NOMO-1 (cell line): ENCODE measurements around the gene ELMO1.

Experiments used
- DNase-seq, 2 experiments: peaks; one replicate each; lab custom pipeline; 2025; ENCODE audit not compliant: unreplicated experiment in 2 of 2; lab: John Stamatoyannopoulos, UW

ELMO1 gene

DNA sequence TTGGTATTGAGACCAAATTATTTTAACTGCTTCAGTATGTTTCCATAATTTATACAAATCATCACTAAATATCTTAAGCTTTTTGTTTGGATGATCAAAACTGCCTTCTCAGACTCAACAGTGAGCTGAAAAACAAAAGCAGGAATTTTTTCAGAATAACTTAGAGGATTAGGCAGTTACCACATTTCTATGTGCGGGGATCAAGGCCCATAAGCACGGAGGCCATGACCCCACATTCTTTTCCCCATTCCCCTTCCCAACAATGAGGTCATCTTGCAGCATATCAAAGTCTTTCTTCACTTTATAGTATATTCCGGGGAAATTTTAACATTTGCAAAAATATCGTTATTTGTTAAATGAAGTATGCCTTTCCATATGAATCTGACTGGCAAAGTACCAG is 125.8 kb downstream of the ELMO1 start:
- no peak for DNase-seq

DNA sequence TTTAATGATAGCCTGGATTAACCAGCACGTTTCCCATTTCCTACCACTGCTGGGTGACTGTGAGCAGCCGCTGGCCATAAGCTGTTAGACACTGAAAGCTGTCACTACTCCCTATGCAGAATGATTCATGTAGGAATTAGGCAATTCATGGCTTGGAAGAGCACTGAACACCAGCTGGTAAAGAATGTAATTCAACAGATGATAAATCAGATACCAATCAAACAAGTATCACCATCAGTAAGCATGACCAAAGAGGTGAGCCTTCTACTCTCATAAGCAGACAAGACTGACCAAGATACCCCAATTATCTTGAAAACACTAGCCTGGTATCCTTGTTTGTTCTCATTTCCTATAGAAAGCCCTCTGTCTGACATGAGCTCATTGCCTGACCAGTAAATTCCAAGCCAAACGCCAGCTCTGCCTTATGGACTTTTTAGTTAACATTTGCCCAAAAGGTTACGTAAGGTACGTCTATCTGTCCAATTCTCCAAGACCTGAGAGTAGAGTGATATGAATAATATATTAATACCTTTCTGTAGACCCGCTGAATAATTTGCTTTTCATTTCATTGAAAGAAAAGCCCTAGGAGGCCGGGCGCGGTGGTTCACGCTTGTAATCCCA is 127.7 kb downstream of the ELMO1 start:
- DNase-seq, result peak in 1 of 2 experiments; percentile 40

DNA sequence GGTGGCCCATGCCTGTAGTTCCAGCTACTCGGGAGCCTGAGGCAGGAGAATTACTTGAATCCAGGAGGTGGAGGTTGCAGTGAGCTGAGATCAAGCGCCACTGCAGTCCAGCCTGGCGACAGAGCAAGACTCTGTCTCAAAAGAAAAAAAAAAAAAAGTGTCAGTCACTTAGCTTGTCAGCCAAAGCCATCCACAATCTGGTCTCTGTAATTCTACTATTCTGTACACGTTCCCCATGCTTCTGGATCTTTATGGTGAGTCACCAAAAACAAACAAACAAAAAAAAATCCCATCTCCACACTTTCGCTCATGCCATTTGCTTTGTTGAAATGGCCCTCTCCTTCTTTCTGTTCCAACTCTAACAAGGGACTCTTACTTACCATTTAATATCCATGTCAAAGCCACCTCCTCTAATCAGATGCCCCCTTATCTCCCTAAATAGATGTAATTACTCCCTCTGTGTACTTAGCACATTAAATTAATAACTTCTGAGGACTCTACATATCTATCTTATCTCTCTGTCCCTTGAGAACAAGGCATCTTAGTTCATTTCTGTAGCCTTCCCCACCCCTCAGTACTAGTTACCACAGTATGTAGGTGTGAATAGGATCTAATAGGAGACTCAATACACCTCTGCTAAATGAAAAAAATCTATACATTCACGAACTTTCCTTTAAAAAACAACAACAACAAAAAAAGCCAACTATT is 128.4 kb downstream of the ELMO1 start:
- no peak for DNase-seq

DNA sequence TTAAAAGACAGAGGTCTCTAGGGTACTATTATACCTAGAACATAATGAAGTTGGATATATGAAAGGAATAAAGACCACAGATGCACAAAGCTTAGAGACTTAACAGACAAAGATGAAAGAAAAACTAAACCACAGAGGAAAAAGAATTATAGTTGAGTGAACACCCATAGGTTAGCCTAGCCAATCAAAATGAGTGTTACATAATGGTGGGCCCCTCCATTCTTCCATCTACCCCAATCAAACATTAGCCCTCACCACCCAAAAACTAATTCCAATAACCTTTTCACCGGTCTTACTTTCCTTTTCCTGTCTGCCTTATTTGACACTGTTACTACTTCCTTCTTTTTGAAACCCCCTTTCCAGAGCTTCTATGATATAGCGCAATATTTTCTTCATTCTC is 130.1 kb downstream of the ELMO1 start:
- peak in 1 of 2 experiments; percentile 49 for DNase-seq

DNA sequence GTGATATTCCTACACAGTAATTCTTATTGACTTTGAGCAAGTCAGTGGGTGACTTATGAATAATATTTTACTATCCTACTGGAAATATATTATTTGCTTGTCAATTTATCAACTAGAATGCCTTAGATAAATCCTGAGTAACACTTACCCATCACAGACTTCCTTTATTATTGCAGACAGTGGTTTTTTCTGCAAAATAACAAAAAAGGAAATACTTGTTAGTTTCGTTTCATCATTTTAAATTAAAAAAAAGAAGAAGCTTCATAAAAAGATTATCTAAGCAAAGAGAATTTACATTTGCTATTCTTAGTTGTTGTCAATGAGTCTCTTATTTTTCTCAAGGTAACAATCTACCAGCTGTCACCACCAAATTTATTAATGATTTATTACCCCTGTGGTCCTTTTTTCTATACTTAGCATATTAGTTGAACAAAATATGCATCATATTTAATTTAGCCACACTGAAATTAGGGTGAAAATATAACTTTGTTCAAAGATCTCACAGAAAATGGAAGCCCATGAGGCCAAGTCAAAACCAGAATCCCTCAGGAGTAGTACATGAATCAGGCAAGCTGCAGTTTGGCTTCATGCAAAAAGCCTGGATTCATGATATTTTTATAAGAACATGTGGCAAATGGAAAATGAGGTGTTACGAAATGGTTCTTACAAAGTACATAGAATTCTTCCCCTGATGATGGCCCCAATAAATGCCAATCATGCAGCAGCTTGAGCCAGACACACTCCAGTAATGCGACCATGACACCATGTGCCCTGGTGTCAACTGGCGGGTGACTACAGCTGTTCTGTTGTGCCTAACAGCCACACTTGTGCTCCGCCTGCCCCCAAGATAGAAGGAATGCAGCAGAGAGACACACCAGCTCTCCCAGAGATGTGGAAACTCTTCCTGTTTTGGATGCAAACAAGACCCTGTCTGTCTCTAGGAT is 132.6 kb downstream of the ELMO1 start:
- DNase-seq, result peak; percentile 18 to 79

DNA sequence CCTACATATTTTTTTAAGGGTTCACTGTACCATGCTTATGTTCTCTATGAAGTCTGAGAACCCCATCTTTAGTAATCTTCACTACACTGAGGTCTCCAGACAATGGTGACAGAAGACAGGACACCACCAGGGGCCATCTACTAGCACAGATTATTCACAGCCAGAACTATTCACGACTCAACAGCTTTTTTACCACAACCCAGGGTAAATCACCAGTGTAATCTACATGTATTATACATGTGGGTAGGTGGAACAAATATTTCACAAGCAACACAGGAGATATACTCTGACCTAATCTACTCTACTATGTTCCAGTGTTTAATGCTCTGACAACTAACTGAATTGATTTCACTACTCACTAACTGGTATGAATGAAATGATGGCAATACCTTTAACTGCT is 136.1 kb downstream of the ELMO1 start:
- no peak for DNase-seq

DNA sequence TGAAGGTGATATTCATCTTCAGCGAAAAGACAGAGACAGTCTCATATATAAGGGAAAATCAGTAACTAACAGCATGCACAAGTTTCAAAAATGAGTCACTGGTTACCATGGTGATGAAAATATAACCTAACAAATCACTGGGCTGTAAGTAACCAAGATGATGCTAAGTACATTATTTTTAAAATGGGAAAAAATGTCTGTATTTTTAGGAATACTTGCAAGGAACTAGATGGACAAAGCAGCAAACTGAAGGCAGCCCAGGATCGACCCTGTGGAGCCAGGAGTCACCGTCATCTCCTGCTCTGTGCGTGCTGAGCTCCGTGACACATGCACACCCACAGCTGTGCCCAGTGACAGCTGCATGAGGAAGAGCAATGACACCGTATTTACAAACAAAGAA is 137.3 kb downstream of the ELMO1 start:
- no peak for DNase-seq

DNA sequence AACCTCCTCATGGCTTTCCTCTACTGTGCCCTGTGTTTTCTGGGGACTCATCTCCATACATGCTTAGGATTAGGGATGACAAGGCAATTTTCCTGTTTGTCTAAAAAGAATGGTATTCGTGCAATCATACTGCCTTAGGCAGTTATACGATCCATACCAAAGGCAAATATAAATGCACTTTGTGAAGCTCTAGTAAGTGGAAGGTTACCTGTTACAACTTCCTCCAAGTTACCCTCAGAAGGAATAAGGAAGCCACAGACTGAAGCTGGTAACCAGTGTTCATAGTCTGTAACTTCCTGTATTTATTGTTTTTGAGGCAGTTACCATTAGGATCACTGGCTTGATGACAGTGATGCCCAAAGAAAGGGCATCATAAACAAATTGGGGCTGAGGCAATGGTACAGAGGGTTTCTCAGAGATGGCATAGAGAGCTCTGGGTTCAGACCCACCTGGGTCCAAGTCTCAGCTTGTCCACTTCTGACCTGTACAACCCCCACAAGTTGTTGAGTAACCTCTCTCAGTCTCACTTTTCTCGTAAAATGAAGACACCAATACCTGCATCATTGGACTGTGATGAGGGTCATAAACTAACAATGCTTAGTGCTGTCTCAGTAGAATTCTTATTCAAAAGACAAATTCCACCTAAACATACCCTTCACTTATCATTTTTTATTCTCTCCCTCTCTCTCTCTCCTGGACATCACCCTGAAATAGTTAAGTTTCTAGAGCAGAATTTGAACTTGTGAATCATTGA is 138.2 kb downstream of the ELMO1 start:
- DNase-seq, result peak; percentile 55 to 92

DNA sequence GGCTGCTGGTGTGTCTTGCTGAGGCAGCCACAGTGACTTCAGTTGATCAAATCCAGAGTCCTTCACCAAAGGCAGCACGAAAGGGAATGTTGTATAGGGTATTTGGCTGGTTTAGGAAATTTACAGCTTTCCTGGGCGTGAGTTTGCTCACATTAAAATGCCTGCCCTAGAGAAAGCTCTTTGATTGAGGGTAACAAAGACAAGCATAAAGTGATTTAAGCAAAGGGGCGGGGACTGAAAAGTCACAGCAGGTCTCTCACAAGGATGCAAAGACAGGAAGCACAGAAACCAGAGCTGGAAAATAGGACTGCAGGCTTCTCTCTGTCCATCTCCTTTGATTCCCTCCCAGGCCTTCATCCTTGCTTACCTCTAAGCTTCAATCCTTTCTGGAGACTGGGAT is 139.2 kb downstream of the ELMO1 start:
- no peak for DNase-seq

DNA sequence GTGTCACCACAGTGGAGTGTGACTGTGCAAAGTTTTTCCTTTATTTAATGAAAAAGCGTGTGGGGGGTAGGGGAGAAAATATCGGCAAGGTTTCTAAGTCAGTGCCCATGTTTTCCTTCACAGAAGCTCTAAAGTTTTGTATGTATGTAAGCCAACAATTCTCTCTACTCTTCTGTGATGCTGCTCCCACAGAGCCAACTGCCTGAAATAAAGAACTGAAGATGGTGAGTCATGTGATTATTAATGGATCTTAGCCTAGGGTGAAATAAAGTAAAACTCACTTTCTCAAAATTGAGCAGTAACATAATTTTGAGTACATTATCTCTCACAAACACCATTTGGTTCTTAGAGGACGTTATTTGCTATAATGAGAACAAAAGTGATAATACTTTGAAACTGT is 143.7 kb downstream of the ELMO1 start:
- no peak for DNase-seq

DNA sequence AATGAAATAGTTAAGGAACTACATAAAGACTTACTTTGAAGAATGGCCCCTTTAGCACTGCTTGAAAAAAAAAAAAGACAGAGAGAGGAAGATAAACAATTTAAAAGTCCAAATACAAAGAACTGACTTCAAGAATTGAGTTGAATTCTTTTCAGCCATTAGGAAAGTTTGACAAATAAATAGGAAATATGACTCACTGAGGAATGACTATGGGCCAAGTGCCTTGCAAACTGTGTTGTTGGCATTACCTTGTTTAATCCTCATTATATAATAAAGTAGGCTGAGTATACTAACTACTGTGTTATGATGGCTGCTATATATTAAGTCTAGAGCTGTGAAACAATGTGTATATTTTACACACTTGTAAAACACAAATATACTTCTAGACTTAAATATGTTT is 151.1 kb downstream of the ELMO1 start:
- no peak for DNase-seq

DNA sequence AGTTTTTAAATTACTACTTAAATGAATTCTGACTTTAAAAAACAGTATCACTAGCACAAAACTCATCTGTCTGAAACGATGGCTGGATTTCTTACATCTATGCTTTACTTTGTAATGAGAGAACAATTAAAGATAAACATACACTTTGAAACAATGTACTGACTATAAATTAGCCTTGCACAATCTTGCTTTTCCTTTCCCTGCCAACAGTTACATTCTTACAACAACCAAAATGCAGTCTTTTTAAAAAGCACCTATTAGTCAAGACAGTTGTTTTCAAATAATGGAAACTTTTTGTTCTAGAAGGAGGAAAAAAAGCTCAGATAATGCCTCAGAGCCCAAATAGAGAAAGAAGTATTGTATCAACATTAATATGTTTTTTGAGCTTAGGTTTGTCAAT is 153.3 kb downstream of the ELMO1 start:
- no peak for DNase-seq

DNA sequence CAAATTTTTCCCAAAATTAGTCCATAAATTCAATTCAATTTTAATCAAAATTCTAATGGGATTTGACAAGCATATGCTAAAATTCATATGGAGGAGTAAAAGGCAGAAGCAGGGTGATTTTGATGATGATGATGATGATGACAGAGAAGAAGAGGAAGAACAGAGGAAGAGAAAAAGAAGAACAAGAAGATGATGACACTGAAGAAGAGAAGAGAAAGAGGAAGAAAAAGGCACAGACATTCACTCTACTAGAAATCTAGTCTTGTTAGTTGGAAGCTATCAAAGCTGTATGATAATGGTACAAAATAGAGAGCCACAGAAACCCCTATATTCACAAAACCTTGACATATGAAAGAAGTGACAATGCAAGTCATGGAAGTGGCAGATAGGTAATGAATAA is 157.9 kb downstream of the ELMO1 start:
- DNase-seq, result peak in 1 of 2 experiments; percentile 56

DNA sequence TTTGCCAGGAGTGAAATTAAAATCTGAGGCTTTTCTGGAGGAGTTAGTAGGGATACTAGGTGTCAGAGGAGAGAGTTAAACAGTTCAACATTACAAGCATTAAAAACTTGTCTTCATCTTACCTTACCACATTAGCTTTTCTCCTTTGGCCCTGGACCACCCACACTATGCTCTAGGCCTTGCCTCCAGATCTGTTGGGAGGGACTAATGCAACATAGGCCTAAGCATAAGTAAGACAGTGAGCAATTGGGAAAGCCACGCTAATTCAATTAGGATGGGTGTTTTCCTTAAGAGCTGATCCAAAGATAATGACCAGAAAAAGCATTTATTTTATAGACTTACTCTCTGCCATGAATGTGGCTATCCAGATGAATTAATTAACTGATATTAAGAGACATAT is 158.9 kb downstream of the ELMO1 start:
- no peak for DNase-seq

DNA sequence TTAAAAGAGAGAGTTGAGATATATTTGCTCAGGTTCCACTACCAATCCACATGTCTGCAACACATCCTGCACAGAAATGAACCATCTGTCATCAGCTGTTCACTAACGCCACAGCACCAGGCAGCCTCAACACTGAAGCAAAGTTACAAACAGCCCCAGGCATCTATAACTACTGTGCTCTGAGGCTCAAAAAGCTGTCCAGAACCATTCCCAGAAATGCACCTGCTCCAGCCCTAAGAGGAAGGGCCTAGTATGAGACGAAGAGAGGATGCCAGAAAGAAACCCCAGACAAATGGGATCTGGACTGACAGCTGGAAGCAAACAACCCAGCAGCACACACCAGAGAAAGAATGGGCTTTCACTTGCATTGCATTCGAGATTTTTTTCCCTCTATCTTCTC is 159.3 kb downstream of the ELMO1 start:
- DNase-seq, result no peak

DNA sequence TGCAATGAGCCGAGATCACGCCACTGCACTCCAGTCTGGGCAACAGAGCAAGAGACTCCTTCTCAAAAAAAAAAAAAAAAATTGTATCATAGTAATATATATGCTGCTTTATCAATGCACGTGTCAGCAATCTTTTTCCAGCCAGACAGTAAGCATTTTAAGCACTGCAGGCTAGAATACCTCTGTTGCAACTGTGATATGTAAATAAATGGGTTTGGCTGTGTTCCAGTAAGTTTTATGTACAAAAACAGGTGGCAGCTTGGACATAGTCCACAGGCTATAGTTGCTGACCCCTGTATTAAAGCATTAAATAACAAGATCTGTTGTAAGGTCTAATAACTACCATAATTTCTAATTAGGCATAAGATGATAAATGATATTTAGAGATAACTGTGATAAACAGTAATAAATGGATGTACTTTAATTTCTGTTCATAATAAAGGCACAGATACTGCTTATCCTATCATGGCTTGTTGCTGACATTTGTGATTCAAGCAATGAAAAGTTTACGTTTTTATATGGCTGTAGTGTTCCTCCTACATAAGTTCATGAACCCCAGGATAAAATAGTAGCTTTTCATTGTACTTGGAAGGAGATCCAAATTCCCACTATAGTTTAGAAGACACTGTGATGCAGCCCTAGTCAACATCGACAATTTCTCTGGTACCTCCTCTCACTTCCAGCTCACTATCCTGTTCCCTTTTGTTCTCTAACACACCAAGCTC is 161.4 kb downstream of the ELMO1 start:
- peak in 1 of 2 experiments; percentile 7 for DNase-seq

DNA sequence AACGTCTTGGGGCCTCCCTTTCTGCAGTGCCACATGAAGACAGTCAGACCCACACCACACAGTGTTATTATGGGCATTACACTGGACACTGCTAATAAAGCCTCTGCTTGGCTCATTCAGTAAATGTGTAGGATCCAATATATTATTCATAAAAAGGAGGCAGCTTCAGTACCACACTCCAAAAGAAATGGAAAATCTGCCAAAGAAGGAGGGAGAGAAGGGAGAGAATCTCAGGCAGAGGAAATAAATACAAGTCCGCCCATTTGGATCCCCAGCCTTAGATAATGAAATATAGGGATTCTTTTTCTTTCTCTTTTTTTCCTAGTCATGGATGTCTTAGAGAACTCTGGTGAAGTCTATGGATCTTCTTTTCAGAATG is 162.2 kb downstream of the ELMO1 start:
- DNase-seq, result no peak

DNA sequence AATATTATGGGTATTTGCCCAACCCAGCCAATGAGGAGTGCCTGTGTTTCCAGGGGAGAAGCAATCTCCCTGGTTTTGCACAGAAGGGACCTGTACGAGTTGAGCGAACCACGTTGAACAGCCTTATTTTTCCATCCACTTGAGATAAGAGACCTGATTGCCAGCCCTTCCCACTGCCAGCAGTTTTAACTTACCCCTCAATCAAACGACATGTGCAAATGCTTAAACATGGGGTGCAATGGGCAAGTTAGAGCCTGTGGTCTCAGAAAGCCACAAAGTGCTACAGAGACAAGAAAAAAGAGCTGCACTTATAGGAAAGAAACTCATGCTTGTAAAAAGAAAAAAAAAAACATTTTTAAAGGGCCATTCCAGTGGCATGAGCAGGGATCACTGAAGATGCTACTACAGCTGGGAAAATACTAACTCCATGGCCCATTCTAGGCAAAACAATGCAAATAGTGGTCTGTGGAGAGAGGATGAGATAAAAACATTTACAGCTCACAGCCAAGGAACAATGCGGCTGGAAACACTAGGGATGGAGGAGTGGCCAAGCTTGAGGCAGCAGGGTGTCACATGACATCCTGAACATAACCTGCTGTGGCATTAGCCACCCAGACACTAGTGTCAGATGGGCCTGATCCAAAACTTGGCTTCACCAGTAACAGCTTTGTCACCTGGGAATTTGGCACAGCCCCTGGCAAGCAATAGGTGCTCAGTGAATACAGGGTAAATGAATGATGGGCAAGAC is 162.8 kb downstream of the ELMO1 start:
- no peak for DNase-seq

DNA sequence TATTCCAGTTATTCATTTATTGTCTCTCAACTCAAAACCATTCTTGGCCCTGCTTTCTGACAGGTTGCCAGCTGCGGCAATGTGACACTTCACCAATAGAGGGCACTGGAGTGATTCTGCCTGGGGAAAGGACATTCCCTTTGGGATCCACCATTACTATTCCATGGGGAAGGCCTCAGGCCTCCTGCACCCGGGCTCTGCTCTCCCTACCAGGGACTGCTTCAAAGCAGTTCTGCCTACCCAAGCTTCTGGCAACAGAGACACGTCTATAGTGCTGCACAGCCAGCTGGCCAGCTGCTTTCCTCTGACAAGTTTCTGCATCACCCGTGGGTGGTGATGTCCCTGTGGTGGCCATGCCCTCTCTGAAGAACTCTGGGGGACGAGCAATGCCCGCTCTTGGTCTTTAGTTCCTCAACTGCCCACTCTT is 163.8 kb downstream of the ELMO1 start:
- DNase-seq, result no peak

DNA sequence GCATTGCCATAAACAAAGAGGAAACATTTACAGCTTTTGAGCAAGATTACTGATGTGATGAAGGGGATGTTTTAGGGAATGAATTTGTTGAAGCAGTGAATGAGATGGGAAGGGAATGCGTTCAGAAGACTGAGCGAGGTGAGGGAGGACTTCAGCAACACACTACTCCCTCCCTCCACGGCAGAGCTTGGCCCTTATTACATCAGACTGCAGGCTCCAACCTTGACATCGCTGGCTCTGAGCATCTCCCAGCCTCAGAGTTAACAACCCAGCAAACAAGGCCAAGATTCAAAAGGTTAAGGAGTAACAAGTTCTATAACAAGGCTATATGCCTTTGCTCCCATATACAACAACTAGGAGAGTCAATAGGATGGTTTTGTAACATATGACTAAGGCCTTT is 164.4 kb downstream of the ELMO1 start:
- DNase-seq, result no peak
